Skin epidermis (tissue), 12 donors: Measurements from ENCODE around the gene ADI1.
"Not testable (repeated sequence)": the region's sequence is repeated elsewhere in the genome, so short reads cannot be mapped to it uniquely, and the experiment has no call there.

Experiments used
- H3K27ac ChIP-seq, 21 experiments: fragments of 200-600 bp; sonication (generic) in 11 of 21; one replicate each; pipeline ENCODE4 v1.5.0; 2020; ENCODE audit warnings: mild to moderate bottlenecking in 3 of 21, inconsistent platforms in 2 of 21, moderate library complexity in 2 of 21
- H3K4me3 ChIP-seq, 7 experiments: fragments of 200-600 bp; sonication (generic) in 2 of 7; one replicate each; pipeline ENCODE4 v1.5.0; 2020; ENCODE audit warnings: inconsistent platforms in 2 of 7, mild to moderate bottlenecking in 2 of 7, moderate library complexity in 1 of 7

The ADI1 gene

DNA sequence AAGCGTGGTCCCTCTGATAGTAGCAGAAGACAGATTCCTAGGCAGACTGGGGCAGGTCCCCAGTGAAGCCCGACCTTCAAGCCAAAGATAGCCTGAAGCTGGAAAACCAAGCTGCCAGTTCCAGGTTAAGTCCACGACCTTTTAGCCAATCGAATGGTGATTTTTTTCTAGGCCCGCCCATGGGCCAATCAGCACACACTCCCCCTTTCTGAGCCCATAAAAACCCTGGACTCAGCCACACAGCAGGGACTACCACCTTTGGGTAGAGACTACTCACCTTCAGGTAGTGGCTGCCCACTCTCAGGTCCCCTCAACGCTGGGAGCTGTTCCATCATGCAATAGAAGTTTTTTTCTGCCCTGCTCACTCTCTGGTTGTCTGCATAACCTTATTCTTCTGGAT is 14.5 kb upstream of the ADI1 start:
- Histone ChIP-seq H3K27ac (peak overlapping the region in 1 of 21 experiments; percentile 11), H3K4me3 (no peak overlapping the region)

DNA sequence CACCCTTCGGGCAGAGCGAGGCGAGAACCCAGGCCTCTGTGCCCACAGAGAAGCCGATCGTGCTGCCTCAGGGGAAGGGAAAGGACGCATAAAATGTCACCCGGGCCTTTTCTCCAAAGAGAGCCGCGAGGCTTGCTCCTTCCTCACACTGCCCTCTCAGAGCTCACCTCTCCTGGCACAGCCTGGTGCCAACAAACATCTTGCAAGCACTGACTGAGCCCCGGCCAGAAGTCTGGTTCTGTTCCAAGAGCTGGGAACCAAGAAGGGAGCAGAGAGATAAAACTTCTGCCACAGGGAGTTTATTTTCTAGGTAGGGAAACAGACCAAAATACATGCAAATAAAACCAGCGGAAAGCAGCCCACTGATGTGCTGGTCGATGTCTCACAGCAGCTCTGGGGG is 13.6 kb upstream of the ADI1 start:
- H3K4me3 ChIP-seq: no peak overlapping the region
- H3K27ac ChIP-seq: no peak overlapping the region

DNA sequence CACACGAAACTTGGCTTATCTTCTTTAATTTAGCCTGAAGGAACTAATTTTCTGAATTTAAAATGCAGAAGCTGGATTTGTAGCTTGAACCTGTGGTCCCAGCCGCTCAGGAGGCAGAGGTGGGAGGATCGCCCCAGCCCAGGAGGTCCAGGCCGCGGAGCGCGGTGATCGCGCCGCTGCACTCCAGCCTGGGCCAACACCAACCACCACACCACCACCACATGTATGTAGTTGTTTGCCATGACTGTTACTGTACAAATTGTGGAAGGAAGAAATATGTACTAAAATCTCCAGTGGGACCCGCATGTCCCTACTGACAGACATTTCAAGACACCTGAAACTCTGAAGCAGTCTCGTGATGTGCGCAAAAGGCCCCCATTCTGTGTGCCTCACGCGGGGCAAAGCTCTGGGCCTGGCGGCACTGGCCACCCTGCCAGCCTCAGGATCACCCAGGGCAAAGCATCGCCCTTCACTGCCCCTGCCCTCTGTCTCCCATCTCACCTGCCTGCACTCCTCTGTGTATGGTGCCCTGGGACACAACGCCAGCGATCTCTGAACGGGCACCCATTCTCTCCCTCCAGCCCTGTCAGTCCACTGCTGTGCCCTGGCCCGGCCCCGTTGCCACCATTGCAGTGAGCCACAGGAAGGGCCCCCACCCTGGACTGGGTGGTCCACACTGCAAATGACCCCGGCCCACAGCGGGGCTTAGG is 10.1 kb upstream of the ADI1 start:
- H3K4me3 ChIP-seq: no peak overlapping the region

DNA sequence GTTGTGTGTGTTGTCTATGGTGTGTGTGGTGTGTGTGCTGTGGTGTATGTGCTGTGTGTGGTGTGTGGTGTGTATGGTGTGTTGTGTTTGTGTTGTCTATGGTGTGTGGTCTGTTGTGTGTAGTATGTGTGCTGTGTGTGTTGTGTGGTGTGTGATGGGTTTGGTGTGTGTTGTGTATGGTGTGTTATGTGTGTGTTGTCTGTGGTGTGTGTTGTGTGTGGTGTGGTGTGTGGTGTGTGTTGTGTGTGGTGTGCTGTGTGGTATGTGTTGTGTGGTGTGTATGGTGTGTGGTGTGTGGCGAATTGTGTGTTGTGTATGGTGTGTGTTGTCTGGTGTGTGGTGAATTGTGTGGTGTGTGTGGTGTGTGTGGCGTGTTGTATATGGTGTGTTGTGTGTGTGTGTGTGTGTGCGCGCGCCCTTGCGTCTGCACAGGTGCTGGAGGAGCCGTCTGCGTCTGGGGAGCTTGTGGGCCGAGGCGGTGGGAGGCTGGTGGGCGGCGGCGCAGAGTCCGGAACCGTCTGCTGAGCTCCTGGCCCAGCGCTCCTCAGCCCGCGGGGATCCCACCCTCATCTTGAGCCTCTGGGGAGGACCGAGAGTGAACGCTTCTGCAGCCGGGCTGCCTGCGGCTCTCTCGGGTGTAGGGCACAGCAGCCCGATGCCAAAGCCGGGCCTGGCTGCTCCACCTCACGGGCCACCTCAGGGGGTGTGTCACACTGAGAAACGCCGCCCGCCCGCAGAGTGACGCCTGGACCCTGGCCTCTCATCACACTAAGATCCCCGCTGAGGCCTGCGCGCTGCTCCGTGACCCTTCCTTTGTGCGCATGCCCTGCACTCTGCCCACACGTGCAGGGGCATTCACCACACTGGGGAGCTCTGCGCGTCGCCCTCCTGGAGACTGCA is 8.8 kb upstream of the ADI1 start:
- no peak overlapping the region for H3K4me3 ChIP-seq
- H3K27ac ChIP-seq: no peak overlapping the region

More for the DNA sequence above, 10.1 kb upstream of the ADI1 start:
- no peak overlapping the region for H3K27ac ChIP-seq

DNA sequence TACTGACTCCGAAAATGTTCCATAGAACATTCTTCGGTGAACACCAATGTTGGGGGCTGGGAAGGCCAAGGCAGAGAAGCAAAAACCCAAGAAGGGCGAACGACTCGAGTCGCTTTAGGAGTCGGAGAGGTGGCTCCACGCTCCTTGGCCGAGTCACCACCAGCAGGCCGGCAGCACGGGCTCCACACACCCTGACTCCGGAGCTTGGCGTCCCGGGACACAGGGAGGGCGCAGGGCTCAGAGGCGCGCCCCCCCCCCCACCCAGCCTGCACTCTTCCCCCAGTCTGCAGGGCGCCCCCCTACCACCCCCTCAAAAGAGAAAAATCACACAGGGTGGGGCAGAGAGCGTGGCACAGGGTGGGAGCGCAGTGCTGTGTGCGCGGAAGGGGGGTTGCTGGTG is 7.5 kb upstream of the ADI1 start:
- no peak overlapping the region for H3K4me3 ChIP-seq
- no peak overlapping the region for H3K27ac ChIP-seq

DNA sequence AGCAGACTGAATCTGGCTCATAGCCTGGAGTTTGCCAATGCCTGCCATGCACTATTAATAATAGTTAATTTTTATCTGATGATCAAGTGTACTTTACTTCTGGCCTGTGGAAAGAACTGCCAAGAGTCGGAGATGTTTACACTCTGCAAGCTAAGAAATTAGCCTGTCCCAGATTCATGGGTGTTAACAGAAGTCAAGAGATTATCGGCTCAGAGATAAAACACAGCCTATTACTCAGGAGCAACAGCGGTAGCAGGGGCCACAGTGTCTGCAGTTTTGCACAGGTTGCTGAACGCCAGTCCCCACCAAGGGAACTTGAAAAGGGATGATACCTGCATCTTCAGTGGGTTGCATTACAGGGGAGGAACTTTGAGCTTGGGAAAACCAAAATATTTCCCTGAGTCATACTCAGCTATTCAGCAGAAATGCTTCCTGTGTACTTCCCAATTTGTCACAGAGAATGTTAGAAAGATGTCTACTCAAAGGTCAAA is 4.3 kb upstream of the ADI1 start:
- Histone ChIP-seq H3K27ac (no peak overlapping the region), H3K4me3 (no peak overlapping the region)

DNA sequence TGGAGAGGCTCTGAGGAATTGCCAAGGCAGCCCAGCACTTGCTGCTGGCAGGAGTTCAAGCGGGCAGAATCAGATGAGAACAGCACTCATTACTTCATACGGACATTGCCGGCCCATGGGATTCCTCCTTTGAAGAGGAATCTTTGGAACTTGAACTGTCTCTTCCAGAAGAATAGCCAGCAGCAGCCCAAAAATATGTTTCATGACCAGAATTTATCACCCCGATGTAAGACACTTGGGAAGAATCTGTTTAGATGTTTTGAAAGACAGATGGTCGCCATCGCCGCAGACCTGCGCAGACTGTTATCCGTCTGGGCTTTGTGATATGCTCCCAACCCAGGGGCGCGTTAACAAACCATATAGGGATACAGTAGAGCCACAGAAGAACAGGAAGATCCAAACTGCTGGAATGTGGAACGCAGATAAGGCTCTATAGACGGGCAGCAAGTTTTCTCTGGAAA is 3.7 kb upstream of the ADI1 start:
- Histone ChIP-seq H3K4me3 (no peak overlapping the region), H3K27ac (no peak overlapping the region)

DNA sequence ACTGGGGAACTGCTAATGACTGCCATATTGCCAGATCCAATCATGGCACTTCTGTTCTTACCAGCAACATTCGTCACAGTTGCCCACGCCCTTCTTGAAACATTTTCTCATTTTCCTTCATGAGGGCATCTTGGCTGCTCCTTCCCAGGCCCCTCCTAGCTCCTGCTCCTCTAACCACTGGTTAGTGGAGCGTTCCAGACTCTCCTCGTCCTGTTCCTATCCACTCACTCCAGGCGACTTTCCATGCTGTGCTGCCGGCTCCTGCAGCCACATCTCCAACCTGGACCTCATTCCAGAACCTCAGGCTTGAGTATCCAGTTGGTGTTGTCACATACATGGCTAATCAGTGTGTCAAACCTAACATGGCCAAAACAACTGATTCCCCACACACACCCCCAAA is 1.3 kb upstream of the ADI1 start:
- Histone ChIP-seq H3K4me3 (no peak overlapping the region), H3K27ac (no peak overlapping the region)

DNA sequence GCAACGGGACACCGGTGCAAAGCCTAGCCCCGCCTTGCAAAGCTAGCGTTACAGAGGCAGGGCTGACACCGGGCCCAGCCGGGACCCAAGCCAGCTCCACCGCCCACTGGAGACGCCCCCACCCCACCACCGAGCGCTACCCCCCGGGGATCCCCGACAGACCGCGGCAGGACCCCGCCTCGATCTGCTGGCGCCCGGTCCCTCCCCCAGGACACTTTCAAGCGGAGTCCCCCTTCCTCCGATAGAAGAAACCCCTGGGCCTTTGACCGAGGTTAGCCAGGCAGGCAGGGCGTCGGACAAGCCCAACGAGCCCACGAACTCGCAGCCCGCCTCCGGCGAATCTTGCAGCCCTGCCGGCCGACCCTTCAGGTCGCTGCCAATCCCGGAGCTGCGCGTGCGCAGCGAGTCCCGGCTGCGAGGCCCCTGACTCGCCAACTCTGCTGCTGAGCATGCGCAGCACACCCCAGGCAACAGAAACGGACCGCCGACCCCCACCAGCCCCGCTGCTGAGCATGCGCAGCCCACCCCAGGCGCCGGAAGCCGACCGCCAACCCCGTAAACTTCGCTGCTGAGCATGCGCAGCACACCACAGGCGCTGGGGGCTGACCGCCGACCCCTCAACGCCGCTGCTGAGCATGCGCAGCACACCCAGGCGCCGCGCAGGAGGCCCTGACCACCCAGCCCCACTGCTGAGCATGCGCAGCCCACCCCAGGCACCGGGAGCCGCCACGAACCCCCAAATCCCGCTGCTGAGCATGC is 656 bp downstream of the ADI1 start:
- H3K4me3 ChIP-seq: peak overlapping the region; percentile 60 to 95 (median 68)

DNA sequence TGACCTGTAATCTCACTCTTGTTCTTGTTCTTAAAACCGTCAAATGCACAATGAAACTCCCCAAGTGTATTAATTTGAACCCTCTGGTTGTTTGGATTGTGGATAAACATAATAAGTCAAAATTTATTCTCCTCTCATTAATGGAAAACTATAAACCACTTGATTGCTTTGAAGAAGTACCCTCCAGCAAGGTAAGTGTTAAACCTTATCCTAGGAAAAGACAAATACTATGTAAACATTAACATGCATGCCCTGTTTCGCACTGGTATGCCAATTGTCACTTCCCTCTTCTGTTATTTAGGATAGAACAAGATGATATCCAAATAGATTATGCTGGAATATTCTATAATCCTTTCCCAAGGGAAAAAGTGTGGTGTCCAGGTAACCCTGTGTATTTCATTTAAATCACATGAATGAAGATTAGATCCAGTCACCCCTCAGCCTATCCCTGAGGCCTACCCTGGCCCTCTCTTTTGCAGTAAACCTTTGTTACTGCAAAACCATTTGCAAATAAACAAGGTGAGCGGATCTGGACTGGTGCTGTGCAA is 1.3 kb downstream of the ADI1 start:
- Histone ChIP-seq H3K27ac (peak overlapping the region; percentile 58 to 100 (median 96)), H3K4me3 (peak overlapping the region; percentile 60 to 95 (median 68))

More for the DNA sequence above, 656 bp downstream of the ADI1 start:
- peak overlapping the region; percentile 84 to 100 (median 96) for H3K27ac ChIP-seq

DNA sequence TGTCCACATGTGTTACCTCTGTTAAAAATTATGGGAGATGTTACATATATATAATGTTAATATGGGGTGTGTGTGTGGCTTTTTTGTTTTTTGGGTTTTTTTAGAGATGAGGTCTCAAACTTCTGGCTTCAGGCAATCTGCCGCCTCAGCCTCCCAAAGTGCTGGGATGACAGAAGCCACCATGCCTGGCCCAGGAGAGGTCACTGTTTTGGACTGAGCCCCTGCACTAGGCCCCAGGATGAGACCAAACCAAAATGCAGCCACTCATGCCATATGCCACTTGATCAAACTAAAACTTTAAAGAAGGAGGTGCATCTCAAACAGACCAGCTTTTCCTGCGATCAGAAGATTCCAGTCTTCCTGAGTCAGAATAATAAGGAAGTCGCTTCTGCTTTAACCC is 2.5 kb downstream of the ADI1 start:
- no peak overlapping the region for H3K27ac ChIP-seq
- no peak overlapping the region for H3K4me3 ChIP-seq

DNA sequence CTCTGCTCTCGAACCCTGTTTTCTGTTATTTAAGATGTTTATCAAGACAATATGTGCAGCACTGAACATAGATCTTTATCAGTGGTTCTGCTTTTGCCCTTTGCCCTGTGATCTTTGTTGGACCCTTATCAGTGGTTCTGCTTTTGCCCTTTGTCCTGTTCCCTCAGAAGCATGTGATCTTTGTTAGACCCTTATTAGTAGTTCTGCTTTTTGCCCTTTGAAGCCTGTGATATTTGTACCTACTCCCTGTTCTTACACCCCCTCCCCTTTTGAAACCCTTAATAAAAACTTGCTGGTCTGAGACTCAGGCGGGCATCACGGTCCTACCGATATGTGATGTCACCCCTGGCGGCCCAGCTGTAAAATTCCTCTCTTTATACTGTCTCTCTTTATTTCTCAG is 3.9 kb downstream of the ADI1 start:
- H3K4me3 ChIP-seq, H3K27ac ChIP-seq: not testable (repeated sequence)

DNA sequence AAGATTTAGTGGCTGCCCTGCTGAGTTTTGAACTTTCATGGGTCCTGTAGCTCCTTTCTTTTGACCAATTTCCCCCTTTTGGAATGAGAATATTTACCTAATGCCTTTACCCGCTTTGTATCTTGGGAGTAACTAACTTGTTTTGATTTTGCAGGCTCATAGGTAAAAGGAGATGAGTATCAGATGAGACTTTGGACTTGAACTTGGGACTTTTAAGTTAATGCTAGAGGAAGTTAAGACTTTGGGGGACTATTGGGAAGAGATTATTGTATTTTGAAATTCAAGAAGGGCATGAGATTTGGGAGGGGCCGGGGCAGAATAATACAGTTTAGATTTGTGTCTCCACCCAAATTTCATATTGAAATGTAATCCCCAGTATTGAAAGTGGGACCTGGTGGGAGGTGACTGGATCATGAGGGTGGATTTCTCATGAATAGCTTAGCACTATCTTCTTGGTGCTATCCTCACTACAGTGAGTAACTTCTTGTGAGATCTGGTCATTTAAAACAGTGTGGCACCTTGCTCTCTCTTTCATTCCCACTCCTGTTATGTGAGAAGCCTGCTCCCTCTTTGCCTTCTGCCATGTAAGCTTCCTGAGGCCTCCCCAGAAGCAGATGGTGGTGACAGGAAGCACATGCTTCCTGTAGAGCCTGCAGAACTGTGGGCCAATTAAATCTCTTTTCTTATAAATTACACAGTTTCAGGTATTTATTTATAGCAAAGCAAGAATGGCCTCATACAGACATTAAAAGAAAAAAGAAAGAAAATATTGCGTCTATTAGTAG is 6.1 kb downstream of the ADI1 start:
- Histone ChIP-seq H3K4me3 (no peak overlapping the region), H3K27ac (no peak overlapping the region)

DNA sequence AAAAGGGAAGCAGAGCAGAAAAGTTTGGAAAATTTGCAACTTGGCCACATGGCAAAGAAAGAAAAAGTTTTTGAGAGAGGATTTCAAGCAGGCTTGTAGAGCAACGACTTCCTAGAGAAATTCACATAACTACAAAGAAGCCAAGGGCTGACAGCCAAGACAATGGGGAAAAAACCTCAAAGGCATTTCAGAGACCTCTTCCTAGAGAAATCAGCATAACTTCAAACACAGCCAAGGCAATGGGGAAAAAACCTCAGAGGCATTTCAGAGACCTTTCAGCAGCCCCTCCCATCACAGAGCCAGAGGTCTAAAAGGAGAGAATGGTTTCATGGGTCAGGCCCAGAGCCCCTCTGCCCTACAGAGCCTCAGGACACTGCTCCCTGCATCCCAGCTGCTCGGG is 7.2 kb downstream of the ADI1 start:
- Histone ChIP-seq H3K4me3 (no peak overlapping the region), H3K27ac (no peak overlapping the region)

DNA sequence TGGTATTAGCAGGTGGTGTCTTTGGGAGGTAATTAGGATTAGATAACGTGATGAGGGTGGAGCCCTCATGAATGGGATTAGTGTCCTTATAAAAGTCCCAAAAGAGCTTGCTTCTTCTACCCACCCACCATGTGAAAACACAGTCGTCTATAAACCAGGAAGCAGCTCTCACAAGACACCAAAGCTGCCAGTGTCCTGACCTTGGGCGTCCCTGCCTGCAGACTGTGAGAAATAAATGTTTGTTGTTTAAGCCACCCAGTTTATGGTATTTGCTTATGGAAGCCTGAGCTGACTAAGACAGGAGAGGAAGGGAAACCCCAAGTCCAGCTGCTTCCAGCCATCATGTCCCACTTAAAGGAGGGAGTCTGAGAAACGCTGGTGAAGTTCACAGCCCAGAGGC is 13.6 kb downstream of the ADI1 start:
- H3K27ac ChIP-seq: no peak overlapping the region
- no peak overlapping the region for H3K4me3 ChIP-seq

DNA sequence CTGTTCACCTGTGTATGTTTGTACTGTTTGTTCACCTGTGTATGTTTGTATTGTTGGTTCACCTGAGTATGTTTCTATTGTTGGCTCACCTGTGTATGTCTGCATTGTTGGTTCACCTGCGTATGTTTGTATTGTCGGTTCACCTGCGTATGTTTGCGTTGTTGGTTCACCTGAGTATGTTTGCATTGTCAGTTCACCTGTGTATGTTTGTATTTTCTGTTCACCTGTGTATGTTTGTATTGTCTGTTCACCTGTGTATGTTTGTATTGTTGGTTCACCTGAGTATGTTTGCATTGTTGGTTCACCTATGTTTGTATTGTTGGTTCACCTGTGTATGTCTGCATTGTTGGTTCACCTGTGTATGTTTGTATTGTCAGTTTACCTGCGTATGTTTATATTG is 14.6 kb downstream of the ADI1 start:
- H3K27ac ChIP-seq: no peak overlapping the region
- no peak overlapping the region for H3K4me3 ChIP-seq

DNA sequence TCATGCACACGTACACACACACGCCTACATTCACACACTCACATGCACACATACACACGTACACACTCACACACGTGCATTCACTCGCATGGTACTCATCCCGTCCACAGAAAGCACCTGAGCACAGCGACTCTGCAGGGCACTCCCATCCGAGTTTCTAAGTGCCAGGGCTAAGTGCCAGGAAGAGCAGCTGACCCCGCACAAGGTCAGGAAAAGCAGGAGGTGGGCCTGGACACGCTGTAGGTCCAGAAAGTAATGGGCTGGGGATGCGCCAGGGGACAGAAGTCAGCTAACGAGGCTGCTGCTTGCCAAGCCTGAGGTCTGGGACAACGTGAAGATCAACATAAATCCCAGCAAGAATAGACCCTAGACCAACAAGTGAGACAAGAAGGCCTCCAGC is 15.8 kb downstream of the ADI1 start:
- H3K27ac ChIP-seq: no peak overlapping the region
- no peak overlapping the region for H3K4me3 ChIP-seq

DNA sequence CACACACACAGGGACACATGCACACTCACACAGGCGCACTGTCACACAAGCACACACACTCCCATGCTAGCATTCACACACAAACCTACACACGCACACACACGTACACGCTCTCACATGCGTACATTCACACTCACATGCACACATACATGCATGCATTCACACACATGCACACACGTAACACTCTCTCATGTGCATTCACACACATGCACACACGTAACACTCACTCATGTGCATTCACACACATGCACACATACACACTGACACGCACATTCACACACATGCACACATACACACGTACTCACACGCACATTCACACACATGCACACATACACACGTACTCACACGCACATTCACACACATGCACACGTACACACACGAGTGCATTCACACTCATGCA is 16.3 kb downstream of the ADI1 start:
- Histone ChIP-seq H3K4me3 (no peak overlapping the region), H3K27ac (no peak overlapping the region)

DNA sequence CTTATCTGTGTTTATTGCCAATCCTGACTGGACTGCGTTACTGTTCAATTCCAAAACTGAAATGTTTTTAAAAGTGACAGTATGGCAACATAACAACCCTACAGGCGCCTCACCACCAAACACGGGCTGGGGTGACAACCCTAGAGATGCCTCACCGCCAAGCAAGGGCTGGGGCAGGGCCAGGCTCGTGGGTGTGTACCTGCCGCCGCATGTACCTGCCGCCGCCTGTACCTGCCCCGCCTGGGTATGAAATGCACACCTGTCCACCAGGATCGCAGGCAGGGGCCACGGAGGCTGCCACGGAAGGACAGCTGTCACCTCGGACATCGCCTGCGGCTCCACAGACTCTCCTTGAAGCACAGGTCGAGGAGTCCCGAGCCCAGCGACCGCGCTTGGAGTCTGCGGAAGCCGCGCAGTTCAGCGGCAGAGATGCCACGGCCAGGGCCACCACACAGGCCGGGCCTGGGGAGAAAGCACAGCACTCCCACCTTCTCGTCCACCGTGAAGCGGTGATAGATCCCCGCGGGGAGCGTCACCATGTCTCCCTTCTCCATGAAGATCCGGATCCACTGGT is 18.9 kb downstream of the ADI1 start:
- Histone ChIP-seq H3K27ac (no peak overlapping the region), H3K4me3 (no peak overlapping the region)
